GM19099 (cell line): ENCODE data around the gene P2RY14.

Source experiments
- POLR2A ChIP-seq: IDR thresholded peaks from 3 replicates; pipeline ENCODE4 v1.6.1; 2011; ENCODE audit warnings: low read depth; ENCODE audit not compliant: insufficient read length; ENCODE audit errors: extremely low read depth

The P2RY14 gene

GRCh38 chr3:151278230-151278629, at the start of gene P2RY14:
P2RY14 (minus strand) TSS chr3:151278542; CDS start chr3:151214316, 64,226 bp downstream.
- no peak for TF ChIP-seq POLR2A

DNA sequence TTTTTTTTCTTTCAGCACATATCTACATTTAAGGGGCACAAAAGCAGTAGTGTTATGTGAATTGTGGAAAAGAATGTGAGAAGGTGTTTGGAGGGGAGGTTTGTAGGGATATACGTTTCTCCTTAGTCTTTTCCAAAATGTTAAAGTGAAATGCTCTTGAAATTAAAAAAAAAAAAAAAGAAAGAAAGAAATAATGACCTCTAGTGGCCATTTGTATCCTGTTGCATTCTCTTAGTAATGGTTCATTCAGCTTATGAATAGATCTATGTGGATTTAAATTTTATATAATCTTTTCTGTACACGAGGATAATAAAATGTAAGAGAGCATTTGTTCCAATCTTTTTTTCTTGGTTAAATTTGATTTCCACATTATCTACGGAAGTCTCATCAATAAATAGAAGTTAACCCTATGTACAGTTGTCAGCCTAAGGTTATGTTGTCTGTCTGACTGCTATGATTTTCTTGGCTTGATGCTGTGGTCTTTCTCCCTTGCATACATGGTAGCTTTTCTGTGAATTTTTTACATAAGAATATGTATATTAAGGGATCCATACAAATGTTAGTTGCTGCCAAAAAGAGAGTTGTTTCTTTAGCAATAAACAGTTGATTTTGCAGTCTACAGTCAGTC, 49.3 kb upstream of the P2RY14 start:
- TF ChIP-seq POLR2A = no peak

- TF ChIP-seq POLR2A = no peak
Observed at GRCh38 chr3:151322511-151322910, 44.2 kb upstream of the P2RY14 start.

- no peak for TF ChIP-seq POLR2A
Observed at GRCh38 chr3:151321526-151321925, 43.2 kb upstream of the P2RY14 start.

DNA sequence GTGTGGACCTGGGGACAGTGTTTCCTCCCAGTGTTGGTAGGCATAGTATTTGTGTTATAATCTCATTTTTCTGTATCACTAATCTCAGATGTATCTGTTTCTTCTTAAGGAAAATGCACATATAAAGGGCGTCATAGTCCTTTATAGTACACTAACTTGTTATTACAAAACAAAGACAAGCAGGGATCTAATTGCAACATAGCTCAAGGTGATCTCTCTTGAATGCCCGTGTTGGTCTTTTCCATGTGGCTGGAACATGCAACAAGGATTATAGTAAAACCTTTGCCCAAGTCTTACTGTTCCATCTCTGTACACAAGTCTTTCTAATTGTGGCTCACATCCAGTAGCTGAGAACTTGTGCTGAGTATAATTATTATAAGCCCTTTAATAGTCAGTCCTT, 41.8 kb upstream of the P2RY14 start:
- no peak for TF ChIP-seq POLR2A

DNA sequence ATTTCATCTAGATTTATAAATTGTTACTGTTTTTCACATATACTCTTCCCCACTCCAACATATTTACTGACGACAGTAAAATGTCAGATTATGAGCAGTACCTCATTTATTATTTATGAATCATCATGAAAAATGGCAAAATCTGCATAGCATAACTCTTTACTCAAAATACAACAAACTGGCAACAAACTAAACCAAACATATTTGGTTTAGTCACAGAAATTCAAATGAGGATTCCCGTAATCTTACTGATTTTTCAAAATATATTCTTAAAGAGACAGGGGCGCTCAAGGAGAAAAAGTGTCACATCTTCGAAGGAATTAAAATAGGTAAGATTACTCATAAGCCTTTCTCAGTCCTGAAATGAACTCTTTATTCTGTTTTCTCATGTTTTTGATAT, 41.3 kb upstream of the P2RY14 start:
- no peak for TF ChIP-seq POLR2A

GRCh38 chr3:151318991-151319390, 40.6 kb upstream of the P2RY14 start:
- TF ChIP-seq POLR2A = no peak

DNA sequence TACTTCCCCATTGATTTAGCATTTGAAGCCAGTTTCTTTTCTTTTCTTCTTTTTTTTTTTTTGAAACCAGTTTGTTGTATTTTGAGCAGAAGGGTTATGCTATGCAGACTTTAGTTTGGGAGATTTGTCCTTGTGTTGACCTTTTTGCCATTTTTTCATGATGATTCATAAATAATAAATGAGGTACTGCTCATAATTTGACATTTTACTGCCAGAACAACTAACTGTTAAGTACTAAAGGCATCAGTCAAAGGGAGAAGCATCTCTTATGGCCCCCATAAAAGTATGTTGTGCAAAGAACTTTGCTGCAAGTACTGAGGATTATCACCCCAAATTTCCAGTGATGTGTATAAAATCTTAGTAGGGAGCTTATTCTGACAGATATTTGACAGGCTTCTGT, 40.0 kb upstream of the P2RY14 start:
- TF ChIP-seq POLR2A = no peak

- no peak for TF ChIP-seq POLR2A
Observed at GRCh38 chr3:151316267-151316991, 38.1 kb upstream of the P2RY14 start, which contains the start of gene GPR87. GPR87 (minus strand) TSS chr3:151316820; CDS start chr3:151300100, 16,720 bp downstream.

GRCh38 chr3:151315846-151316245, 37.5 kb upstream of the P2RY14 start:
- TF ChIP-seq POLR2A = no peak

GRCh38 chr3:151315136-151315535, 36.8 kb upstream of the P2RY14 start:
- no peak for TF ChIP-seq POLR2A

DNA sequence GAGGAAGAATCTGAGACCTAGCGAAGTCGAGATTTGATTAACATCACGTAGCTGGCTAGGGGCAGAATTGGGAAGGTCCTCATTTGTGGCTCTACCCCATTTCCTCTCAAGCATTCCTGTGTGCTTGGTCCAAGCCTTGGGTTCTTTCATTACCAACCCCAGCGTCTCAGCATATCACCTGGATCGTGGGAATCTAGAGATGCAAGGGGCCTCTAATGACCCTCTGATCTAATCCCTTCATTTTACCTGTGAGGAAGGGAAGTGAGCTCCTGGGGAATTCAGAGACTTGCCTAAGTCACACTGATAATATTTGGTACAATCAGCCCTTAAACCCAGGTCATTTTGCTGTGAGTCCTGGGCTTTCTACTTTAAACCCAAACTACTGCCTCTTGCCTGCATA, 36.3 kb upstream of the P2RY14 start:
- TF ChIP-seq POLR2A = no peak

GRCh38 chr3:151314137-151314536, 35.8 kb upstream of the P2RY14 start:
- no peak for TF ChIP-seq POLR2A

GRCh38 chr3:151312972-151313371, 34.6 kb upstream of the P2RY14 start:
- TF ChIP-seq POLR2A = no peak

DNA sequence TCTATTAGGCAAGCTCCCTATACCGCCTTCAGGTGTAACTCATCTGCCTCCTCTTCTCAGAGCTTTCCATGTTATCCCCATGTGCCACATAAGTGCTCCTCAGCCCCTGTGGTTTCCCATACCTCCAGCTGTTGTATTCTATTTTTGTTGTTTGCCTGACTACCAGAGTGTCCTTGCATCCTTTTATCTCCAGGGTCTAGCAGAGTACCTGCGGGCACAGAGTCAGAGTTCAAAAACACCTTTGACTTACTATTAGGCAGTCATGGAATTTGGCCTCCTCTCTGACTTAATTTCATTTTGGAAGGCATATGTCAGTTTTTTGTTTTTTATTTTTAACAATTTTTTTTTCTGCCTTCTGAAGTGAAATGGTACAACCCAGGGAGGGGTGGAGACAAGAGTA, 31.2 kb upstream of the P2RY14 start:
- no peak for TF ChIP-seq POLR2A
